ENCODE data around the gene MYOM1.

MYOM1 gene

GRCh38 chr18:3219631-3220335 is at the start of gene MYOM1:
TSS of gene MYOM1 (minus strand) at chr18:3219968. CDS start at chr18:3215223, 4,745 bp downstream.
- no peak within 1 kb of the TSS for H3K4me3 ChIP-seq (ENCODE audit: low read depth, low read length)

- H3K4me3 ChIP-seq (ENCODE audit: low read depth, low read length), result no peak overlapping the region
Measured at GRCh38 chr18:3269241-3269913, 49.6 kb upstream of the MYOM1 start.

- H3K4me3 ChIP-seq (ENCODE audit: low read depth, low read length), result no peak overlapping the region
Measured at GRCh38 chr18:3268306-3268705, 48.5 kb upstream of the MYOM1 start.

- H3K4me3 ChIP-seq (ENCODE audit: low read depth, low read length), result no peak overlapping the region
Measured at GRCh38 chr18:3266062-3266608, 46.4 kb upstream of the MYOM1 start.

GRCh38 chr18:3265564-3266033 is 45.8 kb upstream of the MYOM1 start:
- H3K4me3 ChIP-seq (ENCODE audit: low read depth, low read length), result no peak overlapping the region

- no peak overlapping the region for H3K4me3 ChIP-seq (ENCODE audit: low read depth, low read length)
Measured at GRCh38 chr18:3264362-3264761, 44.6 kb upstream of the MYOM1 start.

- H3K4me3 ChIP-seq (ENCODE audit: low read depth, low read length), result peak overlapping the region; percentile 94
Measured at GRCh38 chr18:3263132-3263700, 43.4 kb upstream of the MYOM1 start.

GRCh38 chr18:3262234-3263131 is 42.7 kb upstream of the MYOM1 start:
- H3K4me3 ChIP-seq (ENCODE audit: low read depth, low read length), result peak overlapping the region; percentile 94

- H3K4me3 ChIP-seq (ENCODE audit: low read depth, low read length), result peak within 1 kb of the TSS; percentile 94
Measured at GRCh38 chr18:3261373-3262233, 41.8 kb upstream of the MYOM1 start, which contains the start of gene MYL12B. TSS of gene MYL12B (plus strand) at chr18:3262133. CDS start at chr18:3272899, 10,766 bp downstream.

- peak overlapping the region; percentile 94 for H3K4me3 ChIP-seq (ENCODE audit: low read depth, low read length)
Measured at GRCh38 chr18:3260995-3261372, 41.2 kb upstream of the MYOM1 start.

- no peak overlapping the region for H3K4me3 ChIP-seq (ENCODE audit: low read depth, low read length)
Measured at GRCh38 chr18:3257627-3258120, 37.9 kb upstream of the MYOM1 start.

GRCh38 chr18:3256693-3257626 is 37.2 kb upstream of the MYOM1 start:
- no peak overlapping the region for H3K4me3 ChIP-seq (ENCODE audit: low read depth, low read length)

- no peak overlapping the region for H3K4me3 ChIP-seq (ENCODE audit: low read depth, low read length)
Measured at GRCh38 chr18:3255611-3256165, 35.9 kb upstream of the MYOM1 start.

- no peak overlapping the region for H3K4me3 ChIP-seq (ENCODE audit: low read depth, low read length)
Measured at GRCh38 chr18:3254725-3255124, 35.0 kb upstream of the MYOM1 start.

GRCh38 chr18:3252843-3253242 is 33.1 kb upstream of the MYOM1 start:
- no peak overlapping the region for H3K4me3 ChIP-seq (ENCODE audit: low read depth, low read length)

GRCh38 chr18:3251963-3252277 is 32.2 kb upstream of the MYOM1 start:
- no peak overlapping the region for H3K4me3 ChIP-seq (ENCODE audit: low read depth, low read length)

- H3K4me3 ChIP-seq (ENCODE audit: low read depth, low read length), result no peak overlapping the region
Measured at GRCh38 chr18:3251249-3251962, 31.6 kb upstream of the MYOM1 start.

All from iPS-11a (cell line).